Stimulated activated CD8-positive, alpha-beta memory T cell treated with anti-CD3 and anti-CD28 coated beads, Interleukin-15, amount 100 ng/mL, for 4 hours (primary cell): ENCODE measurements around the gene CIAPIN1.
"Not testable (repeated sequence)": the region's sequence is repeated elsewhere in the genome, so short reads cannot be mapped to it uniquely, and the experiment has no call there.

Experiments used
- DNase-seq, 2 donors: peaks; one replicate each; pipeline ENCODE4 v3.0.0-alpha.2; 2020; ENCODE audit warnings: low read depth in 2 of 2

Gene CIAPIN1

DNA sequence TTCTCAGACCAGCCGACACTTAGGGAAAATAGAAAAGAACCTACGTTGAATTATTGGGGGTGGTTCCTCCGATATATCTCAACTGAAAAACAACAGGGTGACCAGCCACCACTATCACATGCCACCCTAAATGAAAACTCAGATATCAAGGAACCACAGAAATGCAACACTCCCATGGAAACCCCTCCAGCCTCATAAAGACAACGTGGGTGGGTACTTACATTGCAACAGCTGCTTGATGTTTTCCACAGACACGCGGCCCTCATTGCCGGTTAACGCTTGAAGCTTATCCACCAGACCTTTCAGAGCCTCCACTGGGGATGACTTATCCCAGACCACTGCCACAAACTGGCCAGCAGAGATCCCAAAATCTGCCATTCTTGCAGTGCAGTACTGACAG, 6.6 kb downstream of the CIAPIN1 start:
- DNase-seq = not testable (repeated sequence)

DNA sequence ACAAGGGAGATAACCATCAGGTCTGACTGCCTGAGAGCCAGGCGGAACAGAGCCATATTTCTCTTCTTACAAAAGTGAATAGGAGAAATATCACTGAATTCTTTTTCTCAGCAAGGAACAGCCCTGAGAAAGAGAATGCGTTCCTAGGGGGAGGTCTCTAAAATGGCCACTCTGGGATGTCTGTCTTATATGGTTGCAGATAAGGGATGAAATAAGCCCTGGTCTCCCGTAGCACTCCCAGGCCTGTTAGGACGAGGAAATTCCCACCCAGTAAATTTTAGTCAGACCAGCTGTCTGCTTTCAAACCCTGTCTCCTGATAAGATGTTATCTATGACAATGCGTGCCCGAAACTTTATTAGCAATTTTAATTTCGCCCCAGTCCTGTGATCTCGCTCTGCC, 7.2 kb downstream of the CIAPIN1 start:
- DNase-seq = not testable (repeated sequence)

- no peak for DNase-seq
These were observed 11.3 kb downstream of the CIAPIN1 start for GRCh38 chr16:57435838-57436237.

DNA sequence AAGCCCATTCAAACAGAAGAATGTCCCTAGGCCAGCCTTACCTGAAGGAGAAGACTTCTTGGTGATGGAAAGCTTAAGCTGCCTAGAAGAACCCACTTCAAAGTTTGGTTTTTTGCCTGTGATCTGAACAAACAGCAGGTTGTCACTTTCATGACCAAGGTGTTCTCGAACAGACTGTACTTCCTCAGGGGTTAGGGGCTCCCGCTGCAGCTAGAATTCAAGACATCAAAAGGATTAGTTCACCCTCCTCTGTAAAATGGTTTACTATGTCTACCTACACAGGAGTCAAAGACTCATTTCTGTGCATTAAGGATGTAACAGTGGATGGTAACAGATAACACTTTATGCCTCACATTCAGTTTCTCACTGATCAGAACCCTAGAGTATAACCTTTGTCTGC, 13.2 kb downstream of the CIAPIN1 start:
- DNase-seq = no peak

- DNase-seq = no peak
These were observed 14.2 kb downstream of the CIAPIN1 start for GRCh38 chr16:57432989-57433388.

DNA sequence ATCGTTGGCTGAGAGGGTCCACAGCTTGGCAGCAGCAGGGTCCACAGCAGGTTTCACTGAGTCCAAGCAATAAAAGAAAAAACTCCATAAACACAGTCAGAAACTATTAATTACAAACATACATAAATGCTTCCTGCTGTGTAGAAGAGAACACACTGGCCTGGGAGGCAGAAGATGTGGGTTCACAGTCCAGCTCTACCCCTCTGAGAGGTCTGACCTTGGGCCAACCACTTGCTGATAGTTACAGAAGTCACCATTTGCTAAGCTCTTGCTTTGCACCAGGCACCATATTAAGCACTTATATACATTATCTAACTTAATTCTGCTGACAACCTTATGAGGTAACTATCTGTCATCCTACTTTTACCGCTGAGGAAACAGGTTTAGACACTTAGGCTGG, 14.7 kb downstream of the CIAPIN1 start:
- no peak for DNase-seq

DNA sequence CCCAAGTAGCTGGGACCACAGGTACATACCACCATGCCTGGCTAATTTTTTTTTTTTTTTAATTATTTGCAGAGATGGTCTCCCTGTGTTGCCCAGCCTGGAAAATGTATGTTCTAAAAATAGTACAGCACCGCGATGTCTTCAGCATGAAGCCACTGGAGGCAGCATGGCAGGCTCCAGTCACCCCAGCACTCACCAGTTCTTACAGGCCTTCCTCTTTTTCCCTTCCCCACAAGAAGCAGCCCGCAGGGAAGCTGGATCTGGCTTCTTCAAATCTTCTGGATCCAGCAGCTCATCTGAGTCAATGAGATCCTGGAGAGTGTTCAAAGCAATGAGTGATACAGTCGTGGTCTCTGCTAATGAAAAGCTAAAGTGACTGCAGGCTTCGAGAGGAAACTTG, 16.2 kb downstream of the CIAPIN1 start:
- no peak for DNase-seq

DNA sequence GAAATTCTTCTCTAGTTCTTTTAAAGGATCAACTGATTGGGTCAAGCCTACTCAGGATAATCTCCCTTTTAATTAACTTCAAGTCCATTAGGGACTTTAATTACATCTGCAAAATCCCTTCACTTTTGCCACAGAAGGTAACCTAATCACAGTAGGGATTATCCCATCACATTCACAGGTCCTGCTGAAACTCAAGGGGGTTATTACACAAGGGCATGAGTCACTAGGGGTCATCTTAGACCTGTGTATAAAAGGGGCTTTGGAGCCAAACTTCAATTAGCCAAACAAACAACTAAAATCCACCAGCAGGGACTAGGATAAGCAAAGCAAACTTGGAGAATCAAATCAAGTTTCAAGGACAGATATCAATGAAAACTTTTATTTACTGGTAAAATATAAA, 19.4 kb downstream of the CIAPIN1 start:
- no peak for DNase-seq

DNA sequence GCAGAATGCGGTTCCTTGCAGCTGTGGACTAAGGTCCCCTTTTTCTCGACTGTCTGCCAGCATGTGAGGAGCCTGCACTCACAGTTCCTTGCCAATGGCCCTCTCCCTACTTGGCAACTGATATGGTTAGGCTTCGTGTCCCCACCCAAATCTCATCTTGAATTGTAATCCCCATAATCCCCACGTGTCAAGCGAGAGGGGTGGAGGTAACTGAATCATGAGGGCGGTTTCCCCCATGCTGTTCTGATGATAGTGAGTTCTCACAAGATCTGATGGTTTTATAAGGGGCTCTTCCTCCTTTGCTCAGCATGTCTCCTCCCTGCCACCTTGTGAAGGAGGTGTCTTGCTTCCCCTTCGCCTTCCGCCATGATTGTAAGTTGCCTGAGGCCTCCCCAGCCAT, 19.9 kb downstream of the CIAPIN1 start:
- no peak for DNase-seq

GRCh38 chr16:57426356-57426755, 20.8 kb downstream of the CIAPIN1 start:
- no peak for DNase-seq

- DNase-seq = no peak
These were observed 22.6 kb downstream of the CIAPIN1 start for GRCh38 chr16:57424583-57424982.

- no peak for DNase-seq
These were observed 24.0 kb downstream of the CIAPIN1 start for GRCh38 chr16:57423152-57423551.

GRCh38 chr16:57422026-57422944, 24.9 kb downstream of the CIAPIN1 start:
- no peak for DNase-seq

GRCh38 chr16:57419506-57419905, 27.7 kb downstream of the CIAPIN1 start:
- DNase-seq = no peak

DNA sequence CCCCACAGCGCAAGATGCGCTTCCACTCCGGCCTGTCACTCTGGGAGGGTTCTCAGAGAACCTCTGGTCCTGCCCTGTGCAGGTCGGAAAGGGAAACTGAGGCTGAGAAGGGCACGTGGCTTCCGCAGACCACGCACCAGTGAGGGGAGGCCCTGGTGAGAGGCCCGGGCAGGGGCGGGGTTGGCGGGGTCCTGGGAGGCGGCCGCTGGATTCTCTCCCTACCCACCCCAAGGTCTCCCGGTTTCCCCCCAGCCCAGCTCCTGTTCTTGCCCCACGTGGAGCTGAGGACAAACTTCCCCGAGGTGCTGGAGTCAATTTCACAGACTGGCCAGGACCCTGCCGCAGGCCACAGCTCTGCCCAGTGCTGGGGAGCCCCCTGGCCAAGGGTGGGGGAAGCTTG, 31.1 kb downstream of the CIAPIN1 start:
- DNase-seq = no peak

DNA sequence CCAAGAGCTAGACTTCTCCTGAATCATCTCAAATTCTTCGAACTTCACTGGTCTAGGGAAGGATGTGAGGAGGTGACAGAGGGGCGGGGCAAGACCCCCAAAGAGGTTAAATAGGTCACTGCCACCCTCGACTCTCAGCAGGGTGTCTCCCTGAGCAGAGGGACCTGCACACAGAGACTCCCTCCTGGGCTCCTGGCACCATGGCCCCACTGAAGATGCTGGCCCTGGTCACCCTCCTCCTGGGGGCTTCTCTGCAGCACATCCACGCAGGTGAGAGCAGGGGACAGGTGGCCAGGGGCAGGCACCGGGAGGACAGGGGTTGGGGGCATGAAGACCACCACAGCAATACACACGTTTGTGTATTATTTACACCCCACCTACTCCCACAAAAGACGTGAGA, 33.5 kb downstream of the CIAPIN1 start:
- no peak for DNase-seq

- no peak for DNase-seq
These were observed 33.9 kb downstream of the CIAPIN1 start for GRCh38 chr16:57413301-57413730.

GRCh38 chr16:57412584-57412983, 34.6 kb downstream of the CIAPIN1 start:
- DNase-seq = no peak

DNA sequence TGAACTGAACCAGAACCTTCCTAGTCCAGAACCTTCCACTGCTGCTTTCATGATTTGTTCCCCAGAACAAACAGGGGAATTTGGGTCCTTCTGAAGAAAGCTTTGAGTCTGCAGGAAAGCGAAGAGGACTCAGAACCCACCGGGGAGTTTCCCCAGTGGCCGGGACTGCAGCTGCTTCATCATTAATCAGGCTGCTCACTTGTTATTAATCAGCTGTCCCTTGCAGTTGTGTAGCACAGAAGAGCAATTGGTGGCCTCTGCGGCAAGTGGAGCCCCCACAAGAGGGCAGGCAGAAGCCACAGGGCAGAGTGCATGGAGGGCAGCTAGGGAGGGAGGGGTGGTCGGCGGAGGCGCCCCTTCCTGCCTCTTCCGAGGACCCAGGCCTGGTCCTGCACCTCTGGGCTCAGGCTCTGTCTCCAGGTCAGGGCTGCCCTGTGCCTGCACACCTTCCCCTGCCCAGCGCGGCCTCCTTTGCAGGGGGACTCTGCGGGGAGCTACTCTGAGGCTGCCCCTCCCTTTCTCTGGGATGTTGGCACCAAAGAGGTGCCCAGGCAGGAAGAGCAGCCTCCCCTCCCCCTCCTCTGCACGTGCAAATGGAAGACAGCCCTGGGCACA, 35.7 kb downstream of the CIAPIN1 start:
- DNase-seq = no peak

- no peak for DNase-seq
These were observed 37.2 kb downstream of the CIAPIN1 start for GRCh38 chr16:57409870-57410587.

DNA sequence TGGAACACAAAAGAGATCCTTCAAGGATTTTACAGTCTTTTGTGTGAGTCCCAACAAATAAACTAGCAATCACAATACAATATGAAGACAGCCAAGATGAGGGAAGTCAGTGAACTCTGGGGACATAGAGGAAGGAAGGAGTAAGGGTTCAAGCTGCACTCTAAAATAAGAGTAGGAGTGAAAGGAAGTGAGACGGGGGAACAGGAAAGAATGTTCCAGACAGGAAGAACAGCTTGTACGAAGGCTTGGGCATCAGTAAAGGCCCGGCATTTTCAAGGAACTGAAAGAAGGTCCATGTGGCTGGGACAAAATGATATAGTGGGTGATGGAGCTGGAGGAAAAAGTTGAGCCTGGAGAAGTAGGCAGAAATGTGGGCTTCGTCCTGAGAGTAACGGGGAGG, 38.1 kb downstream of the CIAPIN1 start:
- no peak for DNase-seq

DNA sequence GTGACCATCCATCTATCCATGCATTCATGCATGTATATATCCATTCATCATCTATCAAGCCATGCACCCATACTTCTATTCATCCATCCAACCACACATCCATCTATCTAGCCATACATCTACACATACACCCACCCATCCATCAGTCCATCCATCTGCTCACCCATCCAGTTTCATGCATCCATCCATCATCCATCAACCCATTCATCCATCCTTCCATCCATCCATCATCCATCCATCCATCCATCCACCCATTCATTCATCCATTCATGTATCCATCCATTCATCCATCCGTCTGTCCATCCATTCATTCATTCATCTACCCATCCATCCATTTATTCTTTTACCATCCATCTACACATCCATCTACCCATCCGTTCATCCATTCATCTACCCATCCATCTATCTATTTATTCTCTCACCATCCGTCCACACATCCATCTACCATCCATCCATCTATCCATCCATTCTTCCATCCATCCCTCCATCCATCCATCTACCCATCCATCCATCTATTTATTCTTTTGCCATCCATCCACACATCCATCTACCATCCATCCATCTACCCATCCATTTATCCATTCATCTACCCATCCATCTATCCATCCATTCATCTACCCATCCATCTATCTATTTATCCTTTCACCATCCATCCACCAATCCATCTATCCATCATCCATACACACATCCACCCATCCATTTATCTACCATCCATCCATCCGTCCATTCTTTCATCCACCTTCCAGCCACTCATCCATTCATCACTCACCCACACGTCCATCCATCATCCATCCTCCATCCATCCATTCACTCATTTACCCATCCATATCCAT, 39.4 kb downstream of the CIAPIN1 start:
- DNase-seq = no peak
